ENCODE data around the gene TCAP. TPM values are rescaled to one million over a fixed set of nuclear protein-coding genes. Genes with fewer than 3 reads are reported as not detected.

TCAP gene
- total RNA-seq, 1 donor from 2014 or later: 0.98 TPM

DNA sequence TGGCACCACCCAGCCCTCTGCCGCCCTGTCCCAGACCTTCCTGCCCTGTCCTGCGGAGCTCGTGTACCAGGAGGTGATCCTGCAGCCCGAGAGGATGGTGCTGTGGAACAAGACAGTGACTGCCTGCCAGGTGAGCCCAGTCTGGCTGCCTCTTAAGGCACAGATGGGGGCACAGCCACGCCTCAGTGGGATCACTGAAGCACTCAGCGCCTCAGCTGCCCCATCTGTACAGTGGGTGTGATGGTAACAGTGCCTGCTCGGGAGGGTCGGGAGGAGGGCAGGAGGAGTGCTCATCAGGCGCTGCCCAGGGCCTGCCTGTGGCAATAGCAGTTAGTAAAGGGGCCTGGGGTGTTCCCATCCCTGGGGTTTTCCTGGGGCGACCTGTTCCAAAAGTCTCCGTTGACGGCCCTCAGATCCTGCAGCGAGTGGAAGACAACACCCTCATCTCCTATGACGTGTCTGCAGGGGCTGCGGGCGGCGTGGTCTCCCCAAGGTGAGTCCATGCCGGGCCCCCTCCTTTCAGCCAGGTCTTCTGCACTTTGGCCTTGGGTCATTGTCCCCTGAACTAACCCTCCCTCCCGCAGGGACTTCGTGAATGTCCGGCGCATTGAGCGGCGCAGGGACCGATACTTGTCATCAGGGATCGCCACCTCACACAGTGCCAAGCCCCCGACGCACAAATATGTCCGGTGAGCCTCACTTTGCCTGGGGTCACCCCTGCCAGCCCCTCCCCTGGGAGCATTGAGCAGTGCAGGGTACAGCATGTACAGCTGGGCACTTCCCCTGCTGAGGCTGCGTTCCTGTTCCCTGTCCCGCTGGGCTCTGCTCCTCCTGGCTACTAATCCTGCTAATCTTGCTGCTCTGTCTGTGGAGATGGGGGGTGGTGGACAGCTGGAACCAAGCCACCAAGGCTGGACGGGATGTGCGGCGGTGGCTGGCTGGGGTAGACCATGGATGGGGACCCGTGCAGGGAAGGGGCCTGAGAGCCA lies 4.5 kb upstream of the TCAP start:
- no peak for FAIRE-seq
- no peaks in the 10 kb centered on the region for H3K36me3 ChIP-seq (ENCODE audit: insufficient read depth, low read length)
- TF ChIP-seq, protein P1, sequence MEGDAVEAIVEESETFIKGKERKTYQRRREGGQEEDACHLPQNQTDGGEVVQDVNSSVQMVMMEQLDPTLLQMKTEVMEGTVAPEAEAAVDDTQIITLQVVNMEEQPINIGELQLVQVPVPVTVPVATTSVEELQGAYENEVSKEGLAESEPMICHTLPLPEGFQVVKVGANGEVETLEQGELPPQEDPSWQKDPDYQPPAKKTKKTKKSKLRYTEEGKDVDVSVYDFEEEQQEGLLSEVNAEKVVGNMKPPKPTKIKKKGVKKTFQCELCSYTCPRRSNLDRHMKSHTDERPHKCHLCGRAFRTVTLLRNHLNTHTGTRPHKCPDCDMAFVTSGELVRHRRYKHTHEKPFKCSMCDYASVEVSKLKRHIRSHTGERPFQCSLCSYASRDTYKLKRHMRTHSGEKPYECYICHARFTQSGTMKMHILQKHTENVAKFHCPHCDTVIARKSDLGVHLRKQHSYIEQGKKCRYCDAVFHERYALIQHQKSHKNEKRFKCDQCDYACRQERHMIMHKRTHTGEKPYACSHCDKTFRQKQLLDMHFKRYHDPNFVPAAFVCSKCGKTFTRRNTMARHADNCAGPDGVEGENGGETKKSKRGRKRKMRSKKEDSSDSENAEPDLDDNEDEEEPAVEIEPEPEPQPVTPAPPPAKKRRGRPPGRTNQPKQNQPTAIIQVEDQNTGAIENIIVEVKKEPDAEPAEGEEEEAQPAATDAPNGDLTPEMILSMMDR (IDR thresholded peaks at IDR 0.05; ENCODE audit: insufficient read depth, low read depth, low read length): no peak
- no peak for TF ChIP-seq EZH2 (IDR thresholded peaks at IDR 0.05; ENCODE audit: insufficient read depth, low read length)
- no peaks in the 10 kb centered on the region for H3K9me3 Mint-ChIP-seq (ENCODE audit: unreplicated experiment)
- H4K20me1 ChIP-seq (ENCODE audit: insufficient read depth, low read length): peaks cover 32% of the 10 kb centered on the region
- peaks cover 11% of the 10 kb centered on the region for H3K36me3 Mint-ChIP-seq (ENCODE audit: low read depth, unreplicated experiment)
- H3K27me3 ChIP-seq (ENCODE audit: insufficient read depth, low read length): no peaks in the 10 kb centered on the region
- no peak overlapping the region for H3K4me2 ChIP-seq (ENCODE audit: low read length)
- H3K27ac ChIP-seq (ENCODE audit: low read depth, low read length): no peak overlapping the region
- no peak overlapping the region for H2AFZ ChIP-seq (ENCODE audit: low read depth, low read length)
- H3K4me1 ChIP-seq (ENCODE audit: insufficient read depth, low read length): no peaks in the 10 kb centered on the region
- no peak overlapping the region for H3K4me3 ChIP-seq (ENCODE audit: insufficient read depth, low read depth, low read length)
- no peaks in the 10 kb centered on the region for H3K9me3 ChIP-seq (ENCODE audit: insufficient read depth, low read depth, low read length)
- H3K9ac ChIP-seq (ENCODE audit: low read length): no peak overlapping the region
- H3K27me3 Mint-ChIP-seq (ENCODE audit: low read depth, unreplicated experiment): peaks cover 2% of the 10 kb centered on the region
- peak overlapping the region; percentile 53 for H3K27ac Mint-ChIP-seq (ENCODE audit: unreplicated experiment)
- H3K79me2 ChIP-seq (ENCODE audit: insufficient read depth, low read length): no peaks in the 10 kb centered on the region
- no peak for DNase-seq (ENCODE audit: low read depth)
- H3K4me3 Mint-ChIP-seq (ENCODE audit: unreplicated experiment): no peak overlapping the region
- peaks cover 6% of the 10 kb centered on the region for H3K4me1 Mint-ChIP-seq (ENCODE audit: low read depth, unreplicated experiment)

DNA sequence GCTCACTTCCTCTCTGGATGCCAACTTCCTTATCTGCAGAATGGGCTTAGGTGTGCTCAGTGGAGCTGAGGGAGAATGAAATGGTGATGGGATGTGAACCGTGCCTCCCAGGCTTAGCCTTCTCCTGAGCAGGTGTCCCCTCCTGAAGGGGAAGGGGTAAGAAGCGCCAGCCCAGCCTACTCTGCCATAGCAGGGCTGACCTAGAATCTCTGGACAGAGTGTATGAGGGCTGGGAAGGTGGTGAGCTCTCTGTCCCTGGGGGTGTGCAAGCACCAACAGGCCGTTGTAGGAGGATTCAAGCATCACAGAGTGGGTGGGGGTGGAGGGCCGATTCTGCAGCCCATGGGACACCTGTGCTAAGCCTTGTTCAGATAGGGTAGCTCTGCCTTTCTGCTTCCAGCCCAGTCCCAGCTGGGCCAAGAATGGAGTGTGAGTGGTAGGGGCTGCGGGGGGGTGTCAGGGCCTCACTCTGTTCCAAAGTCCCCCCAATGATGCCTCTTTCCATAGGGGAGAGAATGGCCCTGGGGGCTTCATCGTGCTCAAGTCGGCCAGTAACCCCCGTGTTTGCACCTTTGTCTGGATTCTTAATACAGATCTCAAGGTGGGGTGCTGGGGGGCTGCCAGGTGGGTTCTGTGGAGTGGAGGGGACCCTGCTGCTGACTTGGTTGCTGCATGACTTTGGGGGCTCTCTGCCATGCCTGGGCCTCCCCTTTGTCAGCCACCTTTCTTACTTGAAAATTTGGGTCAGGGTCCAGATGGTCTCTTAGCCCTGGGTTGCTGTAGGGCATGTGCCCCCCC lies 3.2 kb upstream of the TCAP start:
- no peaks in the 10 kb centered on the region for H3K79me2 ChIP-seq (ENCODE audit: insufficient read depth, low read length)
- no peaks in the 10 kb centered on the region for H3K9me3 ChIP-seq (ENCODE audit: insufficient read depth, low read depth, low read length)
- peaks cover 24% of the 10 kb centered on the region for H4K20me1 ChIP-seq (ENCODE audit: insufficient read depth, low read length)
- peaks cover 3% of the 10 kb centered on the region for H3K4me1 ChIP-seq (ENCODE audit: insufficient read depth, low read length)
- H3K4me2 ChIP-seq (ENCODE audit: low read length): no peak overlapping the region
- FAIRE-seq (no peak), DNase-seq (ENCODE audit: low read depth) (no peak)
- no peak overlapping the region for H3K9ac ChIP-seq (ENCODE audit: low read length)
- H3K27me3 ChIP-seq (ENCODE audit: insufficient read depth, low read length): peaks cover 9% of the 10 kb centered on the region
- peaks cover 6% of the 10 kb centered on the region for H3K27me3 Mint-ChIP-seq (ENCODE audit: low read depth, unreplicated experiment)
- H3K36me3 ChIP-seq (ENCODE audit: insufficient read depth, low read length): no peaks in the 10 kb centered on the region
- no peak overlapping the region for H3K27ac ChIP-seq (ENCODE audit: low read depth, low read length)
- peaks cover 6% of the 10 kb centered on the region for H3K4me1 Mint-ChIP-seq (ENCODE audit: low read depth, unreplicated experiment)
- H3K27ac Mint-ChIP-seq (ENCODE audit: unreplicated experiment): no peak overlapping the region
- H3K4me3 ChIP-seq (ENCODE audit: insufficient read depth, low read depth, low read length): no peak overlapping the region
- H3K9me3 Mint-ChIP-seq (ENCODE audit: unreplicated experiment): no peaks in the 10 kb centered on the region
- H3K36me3 Mint-ChIP-seq (ENCODE audit: low read depth, unreplicated experiment): peaks cover 11% of the 10 kb centered on the region
- H3K4me3 Mint-ChIP-seq (ENCODE audit: unreplicated experiment): no peak overlapping the region
- no peak for TF ChIP-seq EZH2 (IDR thresholded peaks at IDR 0.05; ENCODE audit: insufficient read depth, low read length)
- TF ChIP-seq, protein P1 (IDR thresholded peaks at IDR 0.05; ENCODE audit: insufficient read depth, low read depth, low read length): no peak
- H2AFZ ChIP-seq (ENCODE audit: low read depth, low read length): no peak overlapping the region

Data from astrocyte (in vitro differentiated cells and primary cell).